Measurements from ENCODE around the gene EGFL7. TPM values are rescaled to one million over a fixed set of nuclear protein-coding genes. Genes with fewer than 3 reads are reported as not detected.

EGFL7 gene
- polyA plus RNA-seq, 1 of the 3 experiments (the other 2 are of a cell fraction) = 43.0 TPM

- Histone ChIP-seq H3K9ac (no peak overlapping the region), H3K9me3 (no peaks in the 10 kb centered on the region), H4K20me1 (ENCODE audit: insufficient read depth) (no peaks in the 10 kb centered on the region), H2AFZ (ENCODE audit: low read depth) (no peak overlapping the region), H3K79me2 (ENCODE audit: insufficient read depth) (no peaks in the 10 kb centered on the region), H3K9me2 (no peaks in the 10 kb centered on the region), H3K27me3 (ENCODE audit: insufficient read depth) (no peaks in the 10 kb centered on the region), H3F3A (replicated peaks; ENCODE audit: insufficient read depth) (no peaks in the 10 kb centered on the region), H3K4me2 (no peak overlapping the region), H3K27ac (ENCODE audit: low read depth in 2 of 2, low read length in 1 of 2) (no peak overlapping the region), H3K4me3 (ENCODE audit: low read depth in 2 of 2, low read length in 1 of 2) (no peak overlapping the region), H3K4me1 (ENCODE audit: control insufficient read depth in 1 of 2, insufficient read depth in 2 of 2, low read depth in 1 of 2, low read length in 1 of 2) (peaks cover 2 to 6% of the 10 kb centered on the region in 2 experiments; a peak in 3 of 4 replicates), H3K36me3 (replicated peaks in 1 of 2; ENCODE audit: control insufficient read depth in 1 of 2, insufficient read depth in 2 of 2, low read length in 1 of 2) (no peaks in the 10 kb centered on the region)
- POLR2A ChIA-PET = no interaction called here
- TF ChIP-seq RFX5 (IDR thresholded peaks at IDR 0.05; ENCODE audit: low read length) (no peak), CHD2 (IDR thresholded peaks at IDR 0.05; ENCODE audit: low read length, partially characterized antibody) (no peak)
- CTCF ChIA-PET = interaction anchor here (0.7 to 5.0 kb wide), 6 partner anchors 9 to 133 kb away, joined by 3 to 31 read pairs (median 3); no protein-coding TSS in a partner anchor
- DNase-seq = no peak
- 86% methylated on average over 22 of the region's 27 CpGs for WGBS (ENCODE audit: low lambda C conversion rate)
Observed at GRCh38 chr9:136618580-136619547, 43.9 kb upstream of the EGFL7 start.

DNA sequence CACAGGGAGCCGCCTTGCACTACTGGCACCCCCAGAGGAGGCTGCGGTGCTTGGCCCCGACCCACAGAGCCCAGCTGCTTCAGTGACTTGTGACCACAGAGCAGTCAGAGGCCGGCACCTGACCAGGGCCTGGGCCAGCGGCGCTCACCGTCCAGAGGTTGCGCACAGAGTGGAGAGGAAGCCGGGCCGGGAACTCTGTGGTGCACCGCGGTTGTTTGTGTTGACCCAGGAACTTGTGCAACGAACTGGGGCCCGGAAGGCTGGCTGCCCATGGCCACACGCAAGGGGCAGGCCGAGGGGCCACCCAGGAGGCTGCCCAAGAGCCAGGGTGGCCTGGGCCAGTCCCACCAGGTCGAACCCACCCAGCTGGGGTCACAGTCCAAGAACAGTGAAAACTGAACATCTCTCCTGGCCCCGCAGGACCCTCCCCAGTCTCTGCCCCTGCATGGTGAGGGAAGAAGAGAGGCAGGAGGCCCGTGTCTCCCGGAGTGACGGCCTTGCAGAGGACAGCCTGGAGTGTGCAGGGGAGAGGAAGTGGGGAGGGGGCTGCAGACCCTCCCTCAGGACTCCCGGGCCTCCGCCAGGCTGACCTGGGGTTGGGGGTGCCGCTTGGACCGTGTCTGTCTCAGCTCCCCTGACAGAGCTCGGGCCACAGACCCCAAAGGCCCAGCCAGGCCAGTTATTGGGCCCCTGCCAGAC, 42.8 kb upstream of the EGFL7 start:
- CTCF ChIA-PET = interaction anchor here (0.7 to 5.0 kb wide), 6 partner anchors 12 to 135 kb away, joined by 3 to 31 read pairs (median 4); no protein-coding TSS in a partner anchor

GRCh38 chr9:136620441-136621018, 42.2 kb upstream of the EGFL7 start:
- no CpG with 5 or more reads among the region's 29 CpGs for WGBS (ENCODE audit: low lambda C conversion rate)
- Histone ChIP-seq H3K9me2 (no peaks in the 10 kb centered on the region), H3K27ac (ENCODE audit: low read depth in 2 of 2, low read length in 1 of 2) (no peak overlapping the region), H3K9me3 (no peaks in the 10 kb centered on the region), H3K27me3 (ENCODE audit: insufficient read depth) (no peaks in the 10 kb centered on the region), H3K4me2 (no peak overlapping the region), H4K20me1 (ENCODE audit: insufficient read depth) (no peaks in the 10 kb centered on the region), H3K79me2 (ENCODE audit: insufficient read depth) (no peaks in the 10 kb centered on the region), H3F3A (replicated peaks; ENCODE audit: insufficient read depth) (no peaks in the 10 kb centered on the region), H3K9ac (no peak overlapping the region), H2AFZ (ENCODE audit: low read depth) (no peak overlapping the region), H3K4me1 (ENCODE audit: control insufficient read depth in 1 of 2, insufficient read depth in 2 of 2, low read depth in 1 of 2, low read length in 1 of 2) (peaks cover 8 to 9% of the 10 kb centered on the region in 2 experiments; a peak in 1 of 4 replicates), H3K4me3 (ENCODE audit: low read depth in 2 of 2, low read length in 1 of 2) (no peak overlapping the region), H3K36me3 (replicated peaks in 1 of 2; ENCODE audit: control insufficient read depth in 1 of 2, insufficient read depth in 2 of 2, low read length in 1 of 2) (no peaks in the 10 kb centered on the region)
- DNase-seq = no peak
- POLR2A ChIA-PET = no interaction called here
- CTCF ChIA-PET = interaction anchor here (0.7 to 5.0 kb wide), 4 partner anchors 13 to 136 kb away, joined by 3 to 31 read pairs (median 4); no protein-coding TSS in a partner anchor
- TF ChIP-seq REST (IDR thresholded peaks at IDR 0.05; ENCODE audit: low read depth, low read length) = no peak
- TF ChIP-seq RXRA (IDR thresholded peaks at IDR 0.05; ENCODE audit: borderline replicate concordance, low read depth) = no peak
- TF ChIP-seq FOXM1 (IDR thresholded peaks at IDR 0.05; ENCODE audit: low read depth) = no peak
- no peak for TF ChIP-seq RFX5 (IDR thresholded peaks at IDR 0.05; ENCODE audit: low read length)
- TF ChIP-seq YY1 (IDR thresholded peaks at IDR 0.05; ENCODE audit: low read depth) = no peak
- no peak for TF ChIP-seq JUND (IDR thresholded peaks at IDR 0.05)
- no peak for TF ChIP-seq EP300 (IDR thresholded peaks at IDR 0.05; ENCODE audit: borderline replicate concordance in 1 of 2, low read depth in 1 of 2, low read length in 1 of 2)
- TF ChIP-seq MEF2A (IDR thresholded peaks at IDR 0.05; ENCODE audit: borderline replicate concordance, low read depth) = no peak
- TF ChIP-seq TCF12 (IDR thresholded peaks at IDR 0.05) = no peak
- TF ChIP-seq GATA2 (CRISPR knock-in tag; IDR thresholded peaks at IDR 0.05) = no peak
- TF ChIP-seq TEAD4 (IDR thresholded peaks at IDR 0.05; ENCODE audit: borderline replicate concordance, insufficient read depth) = no peak
- no peak for TF ChIP-seq CHD2 (IDR thresholded peaks at IDR 0.05; ENCODE audit: low read length, partially characterized antibody)
- no peak for TF ChIP-seq NRF1 (IDR thresholded peaks at IDR 0.05; ENCODE audit: low read depth, low read length)
- TF ChIP-seq TAF1 (IDR thresholded peaks at IDR 0.05; ENCODE audit: borderline replicate concordance, low read depth, low read length) = no peak

More for the DNA sequence above, 42.8 kb upstream of the EGFL7 start:
- no peaks in the 10 kb centered on the region for H3K27me3 ChIP-seq (ENCODE audit: insufficient read depth)
- H3K9me2 ChIP-seq = no peaks in the 10 kb centered on the region
- H3K36me3 ChIP-seq (replicated peaks in 1 of 2; ENCODE audit: control insufficient read depth in 1 of 2, insufficient read depth in 2 of 2, low read length in 1 of 2) = no peaks in the 10 kb centered on the region
- H3K4me3 ChIP-seq (ENCODE audit: low read depth in 2 of 2, low read length in 1 of 2) = no peak overlapping the region
- H3K4me2 ChIP-seq = no peak overlapping the region
- no peaks in the 10 kb centered on the region for H3K79me2 ChIP-seq (ENCODE audit: insufficient read depth)
- H3K4me1 ChIP-seq (ENCODE audit: control insufficient read depth in 1 of 2, insufficient read depth in 2 of 2, low read depth in 1 of 2, low read length in 1 of 2) = peaks cover 2% of the 10 kb centered on the region in 2 experiments; a peak in 1 of 4 replicates
- no peaks in the 10 kb centered on the region for H3F3A ChIP-seq (replicated peaks; ENCODE audit: insufficient read depth)
- 82% methylated on average over 11 of the region's 26 CpGs for WGBS (ENCODE audit: low lambda C conversion rate)
- POLR2A ChIA-PET = no interaction called here
- H3K27ac ChIP-seq (ENCODE audit: low read depth in 2 of 2, low read length in 1 of 2) = no peak overlapping the region
- H4K20me1 ChIP-seq (ENCODE audit: insufficient read depth) = no peaks in the 10 kb centered on the region
- no peak overlapping the region for H3K9ac ChIP-seq
- H2AFZ ChIP-seq (ENCODE audit: low read depth) = no peak overlapping the region
- no peak for TF ChIP-seq FOXJ3 (CRISPR knock-in tag; IDR thresholded peaks at IDR 0.05)
- TF ChIP-seq GABPA (IDR thresholded peaks at IDR 0.05; ENCODE audit: low read depth) = no peak
- TF ChIP-seq EP300 (IDR thresholded peaks at IDR 0.05; ENCODE audit: borderline replicate concordance in 1 of 2, low read depth in 1 of 2, low read length in 1 of 2) = no peak
- H3K9me3 ChIP-seq = no peaks in the 10 kb centered on the region
- DNase-seq = no peak

Measured in SK-N-SH (cell line).